GM19239 (cell line): ENCODE measurements around the gene DCUN1D3.

Experiments
- DNase-seq: peaks from one replicate; pipeline ENCODE4 v3.0.0; 2011; ENCODE audit warnings: low spot score; ENCODE audit not compliant: insufficient read length
- FAIRE-seq: peaks from 2 replicates; lab custom pipeline; 2011; peaks lifted over from hg19 to GRCh38; lab: Jason Lieb, UNC

Gene DCUN1D3

DNA sequence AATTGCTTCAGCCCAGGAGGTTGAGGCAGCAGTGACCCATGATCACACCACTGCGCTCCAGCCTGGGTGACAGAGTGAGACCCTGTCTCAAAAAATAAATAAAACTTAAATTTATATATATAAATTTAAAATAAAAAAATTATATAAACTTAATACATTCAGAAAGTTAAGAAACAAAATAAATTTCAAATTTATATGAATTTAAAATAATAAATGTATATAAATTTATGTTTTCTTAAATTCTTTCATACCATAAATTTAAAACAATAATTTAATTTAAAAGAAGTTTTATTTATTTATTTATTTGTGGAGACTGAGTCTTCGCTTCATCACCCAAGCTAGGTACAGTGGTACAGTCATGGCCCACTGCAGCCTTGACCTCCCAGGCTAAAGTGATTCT lies 20.6 kb upstream of the DCUN1D3 start:
- DNase-seq = no peak
- FAIRE-seq = no peak

DNA sequence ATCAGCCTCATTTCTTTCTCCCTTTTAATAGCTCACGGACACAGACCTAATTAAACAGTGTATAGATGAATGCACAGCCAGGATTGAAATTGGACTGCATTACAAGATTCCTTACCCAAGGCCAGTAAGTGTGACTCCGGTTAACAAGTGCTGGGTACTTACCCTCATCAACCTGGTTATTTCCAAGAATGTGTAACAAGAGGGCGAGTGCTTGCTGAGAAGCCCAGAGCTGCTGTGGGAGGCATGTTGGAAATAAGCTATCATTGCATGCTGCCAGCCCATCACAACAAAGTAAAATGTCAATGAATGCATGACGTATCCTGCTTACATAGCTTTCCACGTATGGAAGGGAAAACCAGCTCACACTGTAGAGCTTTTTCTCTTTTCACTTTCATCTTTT lies 19.9 kb upstream of the DCUN1D3 start:
- no peak for DNase-seq
- FAIRE-seq = no peak

DNA sequence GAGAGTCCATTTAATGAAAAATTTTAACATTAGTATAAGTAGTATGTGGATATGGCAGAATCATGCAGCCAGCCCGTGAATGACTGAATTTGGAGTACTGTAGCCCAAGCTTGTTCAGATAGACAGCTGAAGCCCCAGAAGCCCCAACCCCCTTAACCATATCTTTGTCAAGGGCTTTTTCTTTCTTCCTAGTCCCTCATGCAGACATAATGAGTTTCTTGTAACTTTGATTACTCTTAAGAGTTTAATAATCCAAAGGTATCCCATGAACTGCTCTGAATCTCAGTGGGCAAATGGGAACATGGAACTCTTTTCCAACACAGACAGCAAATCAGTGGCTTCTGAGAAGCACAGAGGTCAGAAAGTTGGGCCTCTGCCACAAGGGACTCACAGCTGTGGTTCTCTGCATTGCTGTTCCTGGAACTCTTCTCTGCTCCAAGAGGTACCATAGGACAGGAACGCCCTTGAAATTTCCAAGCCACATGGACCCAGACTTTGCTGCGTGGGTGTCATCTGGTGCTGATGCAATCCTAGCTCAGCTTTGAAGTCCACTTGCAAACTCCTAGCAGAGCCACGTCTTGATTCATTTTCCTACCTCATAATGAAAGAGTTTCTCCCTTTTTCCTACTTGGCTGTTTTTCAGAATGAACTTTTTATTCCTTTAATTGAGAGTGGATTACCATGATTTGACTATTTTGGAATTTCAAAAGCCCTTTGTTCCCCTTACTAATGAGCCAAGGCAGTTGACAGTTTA lies 18.5 kb upstream of the DCUN1D3 start:
- DNase-seq (no peak), FAIRE-seq (no peak)

DNA sequence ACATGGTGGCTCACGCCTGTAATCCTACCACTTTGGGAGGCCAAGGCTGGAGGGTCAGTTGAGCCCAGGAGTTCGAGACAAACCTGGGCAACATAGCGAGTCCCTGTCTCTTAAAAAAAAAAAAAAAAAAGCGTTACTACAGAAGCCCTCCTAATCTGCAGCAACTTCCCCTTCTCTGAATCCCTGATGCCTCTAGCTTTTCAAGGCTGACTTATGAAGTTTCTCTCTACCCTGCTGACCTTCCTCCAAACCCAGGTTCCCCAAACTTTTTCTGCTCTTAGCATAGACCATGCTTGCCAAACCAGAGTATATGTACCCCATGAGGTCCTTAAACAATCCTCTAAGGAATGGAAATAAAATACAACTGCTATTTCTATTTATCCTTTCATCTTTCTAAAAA lies 16.8 kb upstream of the DCUN1D3 start:
- FAIRE-seq (no peak), DNase-seq (no peak)

DNA sequence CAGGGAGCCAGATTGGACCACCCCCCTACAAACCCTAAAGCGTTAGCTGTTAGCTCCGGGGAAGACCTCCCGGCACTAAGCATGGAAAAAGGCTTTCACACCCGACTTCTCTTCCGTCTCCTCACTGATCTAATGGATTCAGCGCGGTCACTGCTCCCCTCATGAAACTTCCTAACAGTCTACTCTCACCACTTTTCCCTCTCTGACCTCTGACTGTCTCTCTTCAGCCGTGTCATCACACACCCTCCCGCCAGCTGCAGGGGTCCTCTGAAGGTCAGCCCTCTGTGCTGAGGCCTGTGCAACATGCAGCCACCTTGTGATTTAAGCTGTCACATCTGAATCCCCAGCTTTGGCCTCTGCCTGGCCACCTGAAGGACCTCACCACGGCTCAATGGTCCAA lies 16.1 kb upstream of the DCUN1D3 start:
- DNase-seq (no peak), FAIRE-seq (no peak)

DNA sequence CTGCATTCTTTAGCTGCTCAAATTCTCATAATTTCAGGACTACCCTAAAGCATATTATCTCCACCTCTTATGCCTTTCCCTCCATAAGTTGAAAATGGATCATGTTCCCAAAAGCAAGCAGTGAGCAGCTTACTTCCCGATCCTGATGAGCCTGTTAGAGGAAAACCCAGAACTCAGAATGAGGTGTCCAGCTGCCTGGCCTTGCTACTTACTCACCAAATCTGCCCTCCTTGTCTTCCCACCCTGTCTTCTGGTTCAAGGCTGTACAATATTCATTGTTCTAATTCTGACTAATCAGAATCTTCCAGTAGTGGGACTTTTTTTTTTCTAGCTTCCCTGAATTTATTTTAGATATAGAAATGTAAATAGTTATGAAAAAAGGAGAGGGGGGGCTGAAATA lies 11.2 kb upstream of the DCUN1D3 start:
- DNase-seq = no peak
- no peak for FAIRE-seq

DNA sequence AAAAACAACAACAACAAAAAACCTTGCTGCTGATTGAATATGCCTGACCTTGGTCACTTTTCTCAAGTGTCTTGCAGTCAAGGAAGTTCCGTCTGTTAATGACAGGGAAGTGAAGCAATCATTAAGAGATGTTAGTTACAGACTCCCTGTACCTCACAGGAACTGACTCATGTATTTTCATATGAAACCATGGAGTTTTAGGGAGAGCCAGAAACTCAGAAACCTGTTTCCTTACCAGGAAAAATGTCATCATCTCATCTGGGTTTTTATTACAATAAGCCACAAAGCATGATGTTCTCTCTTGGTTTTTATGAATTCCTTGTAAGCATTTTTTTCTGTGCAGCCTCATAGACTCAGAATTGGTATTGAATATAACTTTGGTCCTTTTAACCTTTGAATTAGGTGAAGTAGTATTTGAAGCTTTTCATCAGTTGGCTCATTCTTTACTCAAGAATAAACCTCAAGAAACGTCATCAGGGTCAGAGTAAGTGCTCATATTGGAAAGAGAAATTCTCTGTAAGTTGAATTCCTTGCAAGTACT lies 10.7 kb upstream of the DCUN1D3 start:
- DNase-seq (no peak), FAIRE-seq (no peak)

DNA sequence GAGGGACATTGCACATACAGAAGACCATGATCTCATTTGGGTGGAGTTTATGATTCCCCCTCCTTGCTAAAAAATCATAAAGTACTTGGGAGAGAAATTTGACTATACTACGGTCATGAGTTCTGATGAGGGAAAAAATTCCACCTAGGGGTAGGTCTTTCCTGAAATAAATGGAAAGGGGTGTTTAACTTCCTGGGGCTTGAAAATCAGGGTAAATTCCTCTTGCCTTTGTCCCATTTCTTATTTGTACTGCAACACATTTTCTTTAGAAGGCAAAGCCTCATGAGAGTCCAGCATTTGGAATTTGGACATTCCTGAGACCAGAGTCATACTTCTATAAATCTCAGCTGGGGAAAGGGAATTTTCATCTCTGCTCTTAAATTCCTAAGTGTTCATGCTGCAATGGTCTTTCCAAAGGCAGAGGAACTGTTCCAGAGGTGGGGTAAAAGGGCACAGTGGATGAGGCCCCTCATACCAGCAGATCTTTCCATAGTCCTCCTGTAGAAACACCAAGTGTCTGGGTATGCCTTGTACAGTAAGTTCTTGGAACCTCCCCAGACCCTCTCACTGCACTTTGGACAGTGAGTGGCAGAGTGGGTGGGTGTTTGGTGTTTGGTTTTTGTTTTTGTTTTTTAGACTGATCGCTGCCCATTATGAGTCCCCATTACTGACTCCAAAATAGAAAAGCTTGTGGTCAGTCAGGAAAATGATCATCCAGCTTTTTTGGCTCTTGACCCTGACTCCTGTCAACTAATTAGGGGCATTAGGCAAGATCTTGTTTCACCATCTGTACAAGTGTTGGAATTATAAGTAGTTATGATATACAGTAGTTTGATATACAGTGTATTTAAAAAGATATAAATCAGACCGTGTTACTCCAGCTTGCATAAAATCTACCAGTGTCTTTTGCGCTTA lies 6.4 kb upstream of the DCUN1D3 start:
- DNase-seq (no peak), FAIRE-seq (no peak)

DNA sequence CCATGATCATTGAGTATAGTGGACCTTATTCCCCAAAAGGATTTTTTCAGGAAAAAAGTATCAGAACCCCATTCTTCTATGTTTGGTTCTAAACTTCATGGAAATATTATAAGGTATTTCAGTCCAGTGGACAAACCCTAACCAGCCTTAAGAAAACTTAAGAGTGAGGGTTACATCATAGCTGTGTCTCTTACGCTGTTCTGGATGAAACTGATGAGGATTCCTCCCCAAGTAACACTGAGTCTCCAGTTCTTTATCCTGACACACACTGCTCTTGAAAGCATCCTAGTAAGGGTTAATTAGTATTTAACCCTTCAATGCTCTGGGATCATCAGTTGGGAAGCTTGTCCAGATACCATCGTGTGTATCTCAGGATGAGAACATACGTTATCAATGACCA lies 5.4 kb upstream of the DCUN1D3 start:
- FAIRE-seq (no peak), DNase-seq (no peak)

DNA sequence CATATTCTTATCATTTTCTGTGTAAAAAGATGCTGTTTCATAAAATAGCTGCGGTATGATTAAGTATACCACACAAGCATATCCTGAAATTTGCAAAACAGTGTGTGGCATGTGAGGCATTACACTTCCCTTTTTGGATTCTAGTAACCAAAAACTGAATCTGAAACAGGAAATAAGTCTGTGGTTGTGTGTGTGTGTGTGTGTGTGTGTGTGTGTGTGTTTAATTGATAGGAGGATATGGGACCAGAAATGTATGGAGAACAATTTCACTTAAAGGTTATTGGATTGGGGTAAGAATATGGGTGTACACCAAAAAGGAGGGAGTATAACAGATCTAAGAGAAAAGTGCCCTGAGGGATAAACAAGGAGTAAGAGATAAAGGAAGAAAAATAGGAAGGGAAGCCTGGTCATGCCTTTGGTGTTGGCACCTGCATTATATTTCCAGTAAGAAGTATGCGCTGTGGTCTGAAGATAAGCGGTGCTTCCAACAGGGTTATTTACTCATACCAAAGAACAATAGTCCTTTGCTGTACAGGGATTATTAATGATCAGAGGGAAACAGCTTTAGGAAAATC lies 4.4 kb upstream of the DCUN1D3 start:
- FAIRE-seq (peak; percentile 66), DNase-seq (peak; percentile 29)

DNA sequence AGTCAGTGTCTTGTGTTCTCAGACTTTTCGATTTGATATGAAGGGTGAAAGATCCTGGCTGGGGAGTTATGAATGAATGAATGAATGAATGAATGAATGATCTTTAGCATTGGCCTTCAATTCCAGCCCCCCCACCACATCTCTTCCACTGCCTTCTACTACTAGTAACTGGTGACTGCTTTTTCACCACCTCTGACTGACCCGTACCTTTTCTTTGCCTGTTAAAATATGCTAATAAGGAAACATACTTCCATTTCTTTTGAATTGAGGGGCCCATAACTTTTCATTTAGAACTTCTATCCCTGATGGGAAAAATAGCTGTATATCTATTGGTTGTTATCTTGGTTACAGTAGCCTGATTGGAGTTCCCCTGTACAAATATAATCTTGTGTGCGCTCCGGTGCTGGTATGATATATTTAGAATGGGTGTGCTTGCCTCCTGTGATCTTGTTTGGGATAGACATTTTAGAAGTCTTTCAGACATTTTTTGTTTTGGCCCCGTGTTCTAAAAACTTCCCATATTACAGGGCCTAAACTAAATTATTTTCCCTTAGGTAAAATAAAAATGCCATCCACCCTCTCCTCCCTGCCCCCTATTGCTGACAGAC lies 3.8 kb upstream of the DCUN1D3 start:
- DNase-seq (no peak), FAIRE-seq (no peak)

DNA sequence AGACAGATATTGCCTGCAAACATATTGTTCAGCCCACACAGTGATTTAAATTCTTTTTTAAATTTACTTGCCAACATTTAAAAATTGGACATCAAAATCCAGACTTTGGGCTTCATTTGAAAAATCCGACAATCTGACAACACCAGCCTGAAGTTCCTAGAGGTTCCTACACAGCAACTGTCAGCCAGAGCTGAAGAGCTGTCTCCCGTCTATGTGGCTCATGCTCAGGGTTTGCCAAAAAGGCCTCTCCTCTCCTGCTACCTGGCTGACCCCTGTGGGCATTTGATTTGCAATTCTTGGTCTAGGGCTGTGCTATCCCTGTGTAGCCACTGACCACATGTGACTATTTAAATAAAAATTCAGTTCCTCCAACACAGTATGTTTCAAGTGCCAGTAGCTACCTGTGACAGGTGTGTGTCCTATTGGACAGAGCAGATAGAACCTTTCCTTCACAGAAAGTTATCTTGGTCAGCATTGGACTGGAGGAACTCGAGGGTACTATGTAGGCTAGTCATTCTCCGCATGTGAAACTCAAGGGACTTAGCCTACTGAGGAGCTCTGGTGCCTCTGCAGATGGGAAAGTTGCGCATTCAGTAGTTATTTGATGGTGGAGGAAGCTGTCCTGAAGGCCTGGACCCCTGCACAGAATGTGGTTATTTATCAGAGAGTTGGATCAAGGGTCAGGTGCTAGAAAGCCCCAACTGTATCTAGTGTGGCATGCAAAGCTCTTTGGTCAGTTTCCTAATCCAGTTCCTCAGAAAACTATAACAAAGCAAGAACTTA lies 3.1 kb upstream of the DCUN1D3 start:
- DNase-seq = no peak
- no peak for FAIRE-seq

DNA sequence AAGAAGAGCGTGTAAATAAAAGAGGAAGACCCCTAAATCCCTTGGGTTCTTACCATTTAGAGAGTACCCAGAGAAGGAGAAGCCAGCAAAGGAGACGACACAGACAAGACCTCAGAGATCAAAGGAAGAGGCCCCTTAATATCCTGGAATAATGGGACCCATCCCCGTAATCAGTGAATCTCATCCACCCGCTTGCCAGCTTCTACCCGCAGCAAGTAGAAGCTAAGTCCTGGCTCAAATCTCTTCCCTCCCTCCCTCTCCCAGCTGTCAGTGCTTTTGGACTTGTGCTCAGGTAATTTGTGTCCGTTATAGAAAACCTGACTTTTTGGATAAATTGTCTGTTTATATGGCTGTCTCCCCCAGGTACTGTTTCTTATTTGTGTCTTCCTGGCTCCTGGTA lies 2.3 kb upstream of the DCUN1D3 start:
- DNase-seq (no peak), FAIRE-seq (no peak)

DNA sequence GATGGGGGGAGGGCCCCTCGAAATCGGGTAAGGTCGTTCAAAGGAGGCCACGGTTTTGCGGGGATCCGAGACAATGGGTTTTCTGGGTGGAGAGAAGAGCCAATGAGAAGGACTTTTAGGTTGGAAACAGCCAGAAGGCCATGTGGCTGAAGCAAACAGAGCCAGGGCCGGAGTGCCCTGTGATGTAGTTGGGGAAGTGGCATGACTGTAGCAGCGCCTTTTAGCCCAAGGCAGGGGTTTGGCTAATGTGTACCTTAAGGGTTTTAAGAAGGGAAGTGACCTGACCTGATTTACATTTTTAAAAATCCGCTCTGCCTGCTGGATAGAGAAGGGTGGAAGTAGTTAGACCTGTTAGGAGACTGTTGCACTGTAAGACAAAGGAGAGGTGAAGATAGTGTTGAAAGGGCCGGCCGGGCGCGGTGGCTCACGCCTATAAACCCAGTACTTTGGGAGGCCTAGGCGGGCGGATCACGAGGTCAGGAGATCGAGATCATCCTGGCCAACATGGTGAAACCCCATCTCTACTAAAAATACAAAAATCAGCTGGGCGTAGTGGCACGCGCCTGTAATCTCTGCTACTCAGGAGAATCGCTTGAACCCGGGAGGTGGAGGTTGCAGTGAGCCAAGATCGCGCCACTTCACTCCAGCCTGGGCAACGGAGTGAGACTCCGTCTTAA lies 1.4 kb upstream of the DCUN1D3 start:
- DNase-seq = peak; percentile 24

DNA sequence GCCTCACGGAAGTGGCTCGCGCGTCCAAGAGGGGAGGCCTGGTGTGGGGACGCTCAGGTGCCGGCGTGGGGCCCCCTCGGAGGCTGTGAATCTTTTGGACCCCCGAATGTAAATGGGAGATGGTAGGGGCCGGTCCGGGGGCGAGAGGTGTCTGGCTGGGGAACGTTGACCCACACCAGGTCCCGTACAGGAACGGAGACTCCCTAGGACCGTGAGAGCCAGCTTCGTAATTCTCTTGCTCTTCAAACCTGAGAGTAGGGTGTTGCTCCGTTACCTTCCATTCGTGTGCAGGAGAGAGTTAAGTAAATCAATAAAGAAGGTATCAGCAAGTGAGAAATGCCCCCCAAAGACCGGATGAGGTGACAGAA lies 894 bp upstream of the DCUN1D3 start:
- FAIRE-seq (no peak), DNase-seq (no peak)

More for the DNA sequence above, 1.4 kb upstream of the DCUN1D3 start:
- FAIRE-seq = peak; percentile 80

DNA sequence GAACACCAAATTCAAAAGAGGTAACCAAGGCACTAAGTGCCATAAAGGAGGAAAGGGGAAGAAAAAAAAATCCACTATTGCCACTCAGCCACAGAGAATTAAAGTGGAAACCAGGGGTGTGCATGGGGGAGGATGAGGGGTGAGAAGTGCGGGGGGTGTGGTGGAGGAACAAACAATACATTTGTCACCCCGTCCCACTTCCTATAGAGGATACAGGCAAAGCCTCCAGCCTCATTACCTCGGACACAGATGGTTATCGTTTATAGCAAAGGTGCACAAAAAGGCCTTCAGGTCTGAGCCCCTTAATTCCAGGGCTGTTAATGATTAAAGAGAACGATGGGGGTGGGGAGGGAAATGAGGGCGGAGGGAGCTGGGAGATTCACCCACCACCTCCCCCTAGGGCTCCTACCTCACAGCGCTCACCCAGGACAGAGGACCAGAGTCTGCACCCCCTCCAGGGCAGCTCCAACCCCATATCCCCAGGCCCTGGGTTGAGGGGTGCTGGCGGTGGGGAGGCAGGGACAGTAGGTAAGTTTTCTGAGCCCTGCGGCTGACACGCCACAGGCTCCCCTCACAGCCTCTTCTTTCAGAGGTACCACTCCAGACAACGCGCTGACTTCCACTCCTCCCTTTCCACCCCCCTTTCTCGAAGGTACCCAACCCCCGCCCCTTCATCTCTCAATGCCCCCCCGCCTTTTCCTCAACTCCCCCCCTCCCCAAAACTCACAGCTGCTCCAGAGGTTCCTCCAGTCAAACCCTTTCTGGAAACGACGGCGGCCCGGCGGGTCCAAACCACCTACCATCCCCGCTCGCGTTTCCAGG lies 470 bp downstream of the DCUN1D3 start:
- FAIRE-seq (no peak), DNase-seq (no peak)

DNA sequence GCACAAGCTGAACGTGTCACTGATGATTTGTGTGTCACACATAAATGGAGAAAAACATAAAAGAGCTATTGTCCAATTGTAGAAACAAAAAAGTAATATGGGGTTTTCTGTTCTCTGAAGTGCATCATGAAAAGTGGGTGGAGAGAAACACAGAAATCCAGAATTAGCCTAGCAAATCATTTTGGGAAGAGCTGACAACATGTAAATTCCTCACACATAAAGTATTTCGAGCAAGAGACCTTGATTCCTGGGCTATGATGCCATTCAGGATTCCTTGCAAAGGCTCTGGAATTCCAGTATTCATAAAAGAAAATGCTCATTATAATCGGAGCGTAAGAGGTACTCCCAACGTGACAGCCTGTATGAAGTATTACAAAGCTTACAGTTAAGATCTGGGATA lies 1.1 kb downstream of the DCUN1D3 start:
- FAIRE-seq = no peak
- DNase-seq = no peak

DNA sequence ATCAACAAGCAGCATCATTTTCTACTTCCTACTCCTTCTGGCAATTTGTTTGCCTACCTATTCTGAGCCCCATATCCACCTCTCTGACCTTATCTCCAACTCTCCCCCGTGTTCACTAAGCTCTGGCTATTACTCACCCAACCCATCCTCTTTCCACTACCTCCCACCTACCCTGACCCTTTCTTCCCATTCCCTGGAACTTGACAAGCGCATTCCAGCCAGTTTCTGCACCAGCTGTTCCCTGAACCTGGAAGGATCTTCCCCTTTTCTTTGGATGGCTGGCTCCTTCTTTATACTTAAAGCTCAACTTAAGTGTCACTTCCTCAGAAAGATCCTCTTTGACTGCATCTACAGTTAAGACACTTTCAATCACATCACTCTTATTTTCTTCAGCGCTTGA lies 2.2 kb downstream of the DCUN1D3 start:
- DNase-seq (no peak), FAIRE-seq (no peak)
